ENCODE measurements around the gene GPD2. TPM values are rescaled to one million over a fixed set of nuclear protein-coding genes. Genes with fewer than 3 reads are reported as not detected.

GPD2 gene
- total and polyA plus RNA-seq, 2 of the 4 experiments (the other 2 are of a cell fraction): 20.4 to 100 TPM

GRCh38 chr2:156423674-156424282, 12.4 kb upstream of the GPD2 start:
- Histone ChIP-seq H3K36me3 (ENCODE audit: control insufficient read depth, insufficient read depth, low read length) (no peaks in the 10 kb centered on the region), H4K20me1 (ENCODE audit: insufficient read depth, low read length) (no peaks in the 10 kb centered on the region), H3K4ac (ENCODE audit: low read depth, low read length) (no peak overlapping the region), H3K9ac (ENCODE audit: low read depth, low read length) (no peak overlapping the region), H3K4me3 (ENCODE audit: insufficient read depth, low read depth, low read length) (no peak overlapping the region), H2AFZ (replicated peaks; ENCODE audit: low read length, poor library complexity) (no peak overlapping the region), H4K91ac (ENCODE audit: insufficient read depth, low read depth, low read length) (no peak overlapping the region), H2AK5ac (ENCODE audit: low read depth, low read length) (no peak overlapping the region), H3K79me1 (ENCODE audit: low read depth in 1 of 2, low read length in 2 of 2) (no peaks in the 10 kb centered on the region), H3K9me3 (ENCODE audit: control insufficient read depth, insufficient read depth, low read length) (peaks cover 2% of the 10 kb centered on the region; the same call in 1 of the 2 replicates), H2BK5ac (ENCODE audit: low read depth, low read length, poor library complexity, severe bottlenecking) (no peak overlapping the region), H3K23ac (ENCODE audit: low read depth, low read length) (no peak overlapping the region), H3K14ac (replicated peaks; ENCODE audit: low read depth, low read length) (no peak overlapping the region), H2BK15ac (ENCODE audit: low read depth, low read length) (no peak overlapping the region), H3K18ac (ENCODE audit: low read depth, low read length) (no peak overlapping the region), H3K9me1 (ENCODE audit: insufficient read depth, low read length) (no peaks in the 10 kb centered on the region), H3K27me3 (ENCODE audit: control insufficient read depth, insufficient read depth, low read length) (no peaks in the 10 kb centered on the region; the same call in 1 of the 2 replicates), H3K56ac (ENCODE audit: extremely low read depth, insufficient read depth, low read length) (no peak overlapping the region), H2BK120ac (ENCODE audit: low read depth, low read length) (no peak overlapping the region), H4K8ac (ENCODE audit: low read depth in 2 of 2, low read length in 2 of 2) (no peak overlapping the region), H2AK9ac (replicated peaks; ENCODE audit: low read depth, low read length, poor library complexity) (no peak overlapping the region), H3K4me1 (ENCODE audit: control insufficient read depth, insufficient read depth, low read length) (no peaks in the 10 kb centered on the region), H3K4me2 (ENCODE audit: low read depth, low read length) (no peak overlapping the region), H3K27ac (ENCODE audit: insufficient read depth, low read length) (no peak overlapping the region), H4K5ac (ENCODE audit: low read depth, low read length) (no peak overlapping the region), H2BK20ac (ENCODE audit: low read depth, low read length) (no peak overlapping the region)
- intact Hi-C loops (cut with micrococcal nuclease): no loop called here
- ATAC-seq (ENCODE audit: low read depth) (no peak), DNase-seq (no peak)
- BruUV-seq (replicated peaks): no TSS peak
- no peak for TF ChIP-seq MAFK (IDR thresholded peaks at IDR 0.05; ENCODE audit: low read depth, low read length)
- TF ChIP-seq CEBPB (IDR thresholded peaks at IDR 0.05; ENCODE audit: low read depth, low read length): no peak
- TF ChIP-seq FOS (IDR thresholded peaks at IDR 0.05; ENCODE audit: low read depth, low read length): no peak
- TF ChIP-seq MAZ (IDR thresholded peaks at IDR 0.05; ENCODE audit: borderline replicate concordance, low read depth, low read length): no peak
- no peak for TF ChIP-seq NFE2L2 (IDR thresholded peaks at IDR 0.05; ENCODE audit: low read depth, low read length)
- TF ChIP-seq SMC3 (IDR thresholded peaks at IDR 0.05; ENCODE audit: low read depth, low read length): no peak
- no peak for TF ChIP-seq BHLHE40 (IDR thresholded peaks at IDR 0.05; ENCODE audit: low read depth, low read length)
- no peak for TF ChIP-seq CHD1 (IDR thresholded peaks at IDR 0.05; ENCODE audit: low read depth, low read length)
- no peak for TF ChIP-seq RFX5 (IDR thresholded peaks at IDR 0.05; ENCODE audit: low read depth, low read length)
- TF ChIP-seq MXI1 (IDR thresholded peaks at IDR 0.05; ENCODE audit: borderline replicate concordance, low read depth, low read length): no peak
- TF ChIP-seq ELK1 (IDR thresholded peaks at IDR 0.05; ENCODE audit: borderline replicate concordance, low read depth, low read length): no peak
- dilution Hi-C loops (cut with HindIII; ENCODE audit: low sequenced_read_pairs, unreplicated experiment): no loop called here
- POLR2A ChIA-PET (ENCODE audit: unreplicated experiment): no interaction called here
- WGBS, 2 experiments (ENCODE audit: extremely low coverage in 2 of 2, insufficient read length in 1 of 2): no CpG with 5 or more reads among the region's 8 CpGs
- in situ Hi-C loops (cut with MboI; ENCODE audit: low sequenced_read_pairs): no loop called here
- CTCF ChIA-PET: interaction anchor here (0.7 kb wide), 1 partner anchor 9 kb away, joined by 3 read pairs; no protein-coding TSS in a partner anchor

All from IMR-90 (cell line).